BLaER1 (cell line): Measurements from ENCODE around the gene PRSS12.

Experiments
- H3K27ac ChIP-seq: shearing (Covaris generic); formaldehyde crosslinking; 2 replicates; pipeline ENCODE4 v1.8.1; 2022
- H3K27me3 ChIP-seq: shearing (Covaris generic); formaldehyde crosslinking; 2 replicates; pipeline ENCODE4 v1.8.1; 2022
- H3K36me3 ChIP-seq: shearing (Covaris generic); formaldehyde crosslinking; 2 replicates; pipeline ENCODE4 v1.8.1; 2022
- H3K4me1 ChIP-seq: shearing (Covaris generic); formaldehyde crosslinking; 2 replicates; pipeline ENCODE4 v1.8.1; 2022
- H3K4me2 ChIP-seq: shearing (Covaris generic); formaldehyde crosslinking; 2 replicates; pipeline ENCODE4 v1.8.1; 2022
- H3K4me3 ChIP-seq: shearing (Covaris generic); formaldehyde crosslinking; 2 replicates; pipeline ENCODE4 v1.8.1; 2022
- H3K9ac ChIP-seq: shearing (Covaris generic); formaldehyde crosslinking; 2 replicates; pipeline ENCODE4 v1.8.1; 2022
- H3K9me3 ChIP-seq: shearing (Covaris generic); formaldehyde crosslinking; 2 replicates; pipeline ENCODE4 v1.8.1; 2022
- H4K20me1 ChIP-seq: shearing (Covaris generic); formaldehyde crosslinking; 2 replicates; pipeline ENCODE4 v1.8.1; 2022
- Cebpa-rat ChIP-seq: shearing (Covaris generic); IDR thresholded peaks from 2 replicates; pipeline ENCODE4 v1.8.1; 2022

The PRSS12 gene

GRCh38 chr4:118360106-118360505 is 7.3 kb upstream of the PRSS12 start:
- no peak overlapping the region for H3K9ac ChIP-seq
- TF ChIP-seq Cebpa-rat = no peak
- no peak overlapping the region for H3K4me3 ChIP-seq
- H3K4me2 ChIP-seq = no peak overlapping the region
- no peaks in the 10 kb centered on the region for H3K4me1 ChIP-seq
- H3K9me3 ChIP-seq = no peaks in the 10 kb centered on the region
- H4K20me1 ChIP-seq = no peaks in the 10 kb centered on the region
- no peaks in the 10 kb centered on the region for H3K36me3 ChIP-seq
- H3K27me3 ChIP-seq = no peaks in the 10 kb centered on the region
- no peak overlapping the region for H3K27ac ChIP-seq

GRCh38 chr4:118357601-118358000 is 4.8 kb upstream of the PRSS12 start:
- H3K27me3 ChIP-seq = no peaks in the 10 kb centered on the region
- no peaks in the 10 kb centered on the region for H4K20me1 ChIP-seq
- no peaks in the 10 kb centered on the region for H3K4me1 ChIP-seq
- no peak for TF ChIP-seq Cebpa-rat
- no peak overlapping the region for H3K27ac ChIP-seq
- H3K4me3 ChIP-seq = no peak overlapping the region
- H3K9me3 ChIP-seq = peaks cover 8% of the 10 kb centered on the region
- H3K9ac ChIP-seq = no peak overlapping the region
- H3K36me3 ChIP-seq = no peaks in the 10 kb centered on the region
- H3K4me2 ChIP-seq = no peak overlapping the region

GRCh38 chr4:118356731-118357130 is 3.9 kb upstream of the PRSS12 start:
- Histone ChIP-seq H4K20me1 (no peaks in the 10 kb centered on the region), H3K9me3 (peaks cover 17% of the 10 kb centered on the region), H3K9ac (no peak overlapping the region), H3K4me2 (no peak overlapping the region), H3K4me1 (no peaks in the 10 kb centered on the region), H3K27ac (no peak overlapping the region), H3K27me3 (no peaks in the 10 kb centered on the region), H3K36me3 (no peaks in the 10 kb centered on the region), H3K4me3 (no peak overlapping the region)
- TF ChIP-seq Cebpa-rat = no peak

GRCh38 chr4:118356111-118356510 is 3.3 kb upstream of the PRSS12 start:
- no peak for TF ChIP-seq Cebpa-rat
- H3K9ac ChIP-seq = no peak overlapping the region
- no peaks in the 10 kb centered on the region for H4K20me1 ChIP-seq

GRCh38 chr4:118354913-118355312 is 2.1 kb upstream of the PRSS12 start:
- Histone ChIP-seq H3K4me1 (no peaks in the 10 kb centered on the region), H4K20me1 (no peaks in the 10 kb centered on the region)
- TF ChIP-seq Cebpa-rat = no peak

More at GRCh38 chr4:118356111-118356510, 3.3 kb upstream of the PRSS12 start:
- Histone ChIP-seq H3K36me3 (no peaks in the 10 kb centered on the region), H3K9me3 (peaks cover 18% of the 10 kb centered on the region), H3K27ac (no peak overlapping the region), H3K27me3 (no peaks in the 10 kb centered on the region), H3K4me1 (no peaks in the 10 kb centered on the region), H3K4me3 (no peak overlapping the region), H3K4me2 (no peak overlapping the region)

GRCh38 chr4:118353534-118354030 is 779 bp upstream of the PRSS12 start:
- H3K4me2 ChIP-seq = no peak overlapping the region
- H3K27me3 ChIP-seq = no peaks in the 10 kb centered on the region
- H3K36me3 ChIP-seq = no peaks in the 10 kb centered on the region
- no peak overlapping the region for H3K4me3 ChIP-seq
- H3K9me3 ChIP-seq = peaks cover 18% of the 10 kb centered on the region
- H4K20me1 ChIP-seq = no peaks in the 10 kb centered on the region
- H3K4me1 ChIP-seq = no peaks in the 10 kb centered on the region
- no peak overlapping the region for H3K27ac ChIP-seq
- no peak for TF ChIP-seq Cebpa-rat
- no peak overlapping the region for H3K9ac ChIP-seq

More at GRCh38 chr4:118354913-118355312, 2.1 kb upstream of the PRSS12 start:
- Histone ChIP-seq H3K27me3 (no peaks in the 10 kb centered on the region), H3K9ac (no peak overlapping the region), H3K4me3 (no peak overlapping the region), H3K9me3 (peaks cover 18% of the 10 kb centered on the region), H3K4me2 (no peak overlapping the region), H3K36me3 (no peaks in the 10 kb centered on the region), H3K27ac (no peak overlapping the region)

GRCh38 chr4:118351851-118352827 is 664 bp downstream of the PRSS12 start:
- Histone ChIP-seq H3K4me3 (no peak overlapping the region), H3K27me3 (no peaks in the 10 kb centered on the region), H3K9ac (no peak overlapping the region), H4K20me1 (no peaks in the 10 kb centered on the region), H3K27ac (no peak overlapping the region), H3K4me2 (no peak overlapping the region), H3K36me3 (no peaks in the 10 kb centered on the region), H3K9me3 (peaks cover 18% of the 10 kb centered on the region), H3K4me1 (no peaks in the 10 kb centered on the region)
- TF ChIP-seq Cebpa-rat = no peak

GRCh38 chr4:118350961-118351360 is 1.8 kb downstream of the PRSS12 start:
- H3K4me1 ChIP-seq = no peaks in the 10 kb centered on the region
- H3K9me3 ChIP-seq = peaks cover 18% of the 10 kb centered on the region
- TF ChIP-seq Cebpa-rat = no peak
- H4K20me1 ChIP-seq = no peaks in the 10 kb centered on the region
- no peak overlapping the region for H3K4me2 ChIP-seq
- H3K4me3 ChIP-seq = no peak overlapping the region
- H3K27ac ChIP-seq = no peak overlapping the region
- H3K9ac ChIP-seq = no peak overlapping the region
- no peaks in the 10 kb centered on the region for H3K27me3 ChIP-seq
- no peaks in the 10 kb centered on the region for H3K36me3 ChIP-seq

- Histone ChIP-seq H3K4me2 (no peak overlapping the region), H3K4me1 (no peaks in the 10 kb centered on the region), H3K36me3 (no peaks in the 10 kb centered on the region), H3K27ac (no peak overlapping the region), H3K9me3 (peaks cover 18% of the 10 kb centered on the region), H3K9ac (no peak overlapping the region), H3K4me3 (no peak overlapping the region), H3K27me3 (no peaks in the 10 kb centered on the region), H4K20me1 (no peaks in the 10 kb centered on the region)
- no peak for TF ChIP-seq Cebpa-rat
Measured at GRCh38 chr4:118348886-118349285, 3.9 kb downstream of the PRSS12 start.

GRCh38 chr4:118346495-118346894 is 6.3 kb downstream of the PRSS12 start:
- no peaks in the 10 kb centered on the region for H3K36me3 ChIP-seq
- no peaks in the 10 kb centered on the region for H3K9me3 ChIP-seq
- H3K4me1 ChIP-seq = no peaks in the 10 kb centered on the region
- no peak overlapping the region for H3K4me3 ChIP-seq
- H3K9ac ChIP-seq = no peak overlapping the region
- no peaks in the 10 kb centered on the region for H3K27me3 ChIP-seq
- no peak overlapping the region for H3K4me2 ChIP-seq
- H4K20me1 ChIP-seq = no peaks in the 10 kb centered on the region
- H3K27ac ChIP-seq = no peak overlapping the region
- no peak for TF ChIP-seq Cebpa-rat
